Activated naive CD4-positive, alpha-beta T cell treated with anti-CD3 and anti-CD28 coated beads for 36 hours (primary cell): ENCODE measurements around the gene DSCAM. TPM values are rescaled to one million over a fixed set of nuclear protein-coding genes. Genes with fewer than 3 reads are reported as not detected.

ENCODE experiments used
- CTCF ChIA-PET: fragments of 350-600 bp; sonication (Branson Sonifier 250); formaldehyde crosslinking; loops from one replicate; lab custom pipeline; 2021; ENCODE audit warnings: antibody characterized with exemption; lab: Charles Lee
- DNase-seq: peaks from one replicate; pipeline ENCODE4 v3.0.0-alpha.2; 2020
- H3K27ac Mint-ChIP-seq: one replicate; pipeline ENCODE4 v1.8.0; 2021; ENCODE audit warnings: mild to moderate bottlenecking, mixed read lengths
- H3K27me3 Mint-ChIP-seq: one replicate; pipeline ENCODE4 v1.8.0; 2021; ENCODE audit warnings: low read depth, mixed read lengths
- H3K36me3 Mint-ChIP-seq: one replicate; pipeline ENCODE4 v1.8.0; 2021; ENCODE audit warnings: low read depth, mixed read lengths
- H3K4me1 Mint-ChIP-seq: one replicate; pipeline ENCODE4 v1.8.0; 2021; ENCODE audit warnings: low read depth, mixed read lengths
- H3K4me3 Mint-ChIP-seq: one replicate; pipeline ENCODE4 v1.8.0; 2021; ENCODE audit warnings: mild to moderate bottlenecking, moderate library complexity, mixed read lengths
- H3K9me3 Mint-ChIP-seq: one replicate; pipeline ENCODE4 v1.8.0; 2021; ENCODE audit warnings: mixed read lengths
- intact Hi-C: fragments of 100-400 bp; cut with micrococcal nuclease; formaldehyde crosslinking; loops from one replicate; pipeline ENCODE4 v1.15.1; 2023
- total RNA-seq, 2 experiments: library from RNA; stranded (reverse); gene quantifications; one replicate each; pipeline ENCODE4 v1.2.3, GENCODE V29; 2021

DSCAM gene
- total RNA-seq, 2 experiments from 2014 or later = not detected

- intact Hi-C loops = no loop called here
- H3K27ac Mint-ChIP-seq = no peak overlapping the region
- H3K9me3 Mint-ChIP-seq = peaks cover under 1% of the 10 kb centered on the region
- no peak overlapping the region for H3K4me3 Mint-ChIP-seq
- H3K4me1 Mint-ChIP-seq = no peaks in the 10 kb centered on the region
- no peak for DNase-seq
- H3K36me3 Mint-ChIP-seq = no peaks in the 10 kb centered on the region
- H3K27me3 Mint-ChIP-seq = no peaks in the 10 kb centered on the region
- CTCF ChIA-PET = no interaction called here
Measured at GRCh38 chr21:40562242-40563002, 284.5 kb downstream of the DSCAM start.

DNA sequence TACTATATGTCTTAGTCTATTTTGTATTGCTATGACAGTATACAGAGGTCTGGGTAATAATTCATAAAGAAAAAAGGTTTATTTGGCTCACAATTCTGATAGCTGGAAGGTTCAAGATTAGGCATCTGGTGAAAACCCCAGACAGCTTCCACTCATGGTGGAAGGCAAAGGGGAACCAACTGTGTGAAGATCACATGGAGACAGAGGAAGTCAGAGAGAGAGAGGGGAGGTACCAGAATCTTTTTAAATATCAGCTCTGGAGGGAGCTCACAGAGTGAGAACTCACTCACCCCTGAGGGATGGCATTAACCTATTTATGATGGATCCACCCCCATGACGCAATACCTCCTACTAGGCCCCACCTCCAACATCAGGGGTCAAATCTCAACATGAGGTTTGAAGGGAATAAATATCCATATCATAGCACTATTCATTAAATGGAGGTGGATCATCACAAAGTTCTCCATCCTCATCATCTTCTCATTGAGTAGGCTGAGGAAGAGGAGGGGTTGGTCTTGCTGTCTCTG, 290.5 kb downstream of the DSCAM start:
- intact Hi-C loops = no loop called here
- DNase-seq = no peak
- CTCF ChIA-PET = no interaction called here
- Mint-ChIP-seq H3K27ac (no peak overlapping the region), H3K4me3 (no peak overlapping the region), H3K27me3 (peaks cover 2% of the 10 kb centered on the region), H3K9me3 (peaks cover 5% of the 10 kb centered on the region), H3K4me1 (no peaks in the 10 kb centered on the region), H3K36me3 (no peaks in the 10 kb centered on the region)

GRCh38 chr21:40555021-40555528, 291.9 kb downstream of the DSCAM start:
- H3K36me3 Mint-ChIP-seq = no peaks in the 10 kb centered on the region
- peaks cover 2% of the 10 kb centered on the region for H3K27me3 Mint-ChIP-seq
- no peak overlapping the region for H3K27ac Mint-ChIP-seq
- H3K9me3 Mint-ChIP-seq = peaks cover 5% of the 10 kb centered on the region
- DNase-seq = no peak
- H3K4me3 Mint-ChIP-seq = no peak overlapping the region
- H3K4me1 Mint-ChIP-seq = no peaks in the 10 kb centered on the region
- CTCF ChIA-PET = no interaction called here
- intact Hi-C loops = no loop called here

GRCh38 chr21:40553781-40554180, 293.2 kb downstream of the DSCAM start:
- no peaks in the 10 kb centered on the region for H3K4me1 Mint-ChIP-seq
- peaks cover 5% of the 10 kb centered on the region for H3K9me3 Mint-ChIP-seq
- no peaks in the 10 kb centered on the region for H3K36me3 Mint-ChIP-seq
- intact Hi-C loops = no loop called here
- no peak for DNase-seq
- H3K27me3 Mint-ChIP-seq = peaks cover 2% of the 10 kb centered on the region
- CTCF ChIA-PET = no interaction called here
- no peak overlapping the region for H3K4me3 Mint-ChIP-seq
- no peak overlapping the region for H3K27ac Mint-ChIP-seq

DNA sequence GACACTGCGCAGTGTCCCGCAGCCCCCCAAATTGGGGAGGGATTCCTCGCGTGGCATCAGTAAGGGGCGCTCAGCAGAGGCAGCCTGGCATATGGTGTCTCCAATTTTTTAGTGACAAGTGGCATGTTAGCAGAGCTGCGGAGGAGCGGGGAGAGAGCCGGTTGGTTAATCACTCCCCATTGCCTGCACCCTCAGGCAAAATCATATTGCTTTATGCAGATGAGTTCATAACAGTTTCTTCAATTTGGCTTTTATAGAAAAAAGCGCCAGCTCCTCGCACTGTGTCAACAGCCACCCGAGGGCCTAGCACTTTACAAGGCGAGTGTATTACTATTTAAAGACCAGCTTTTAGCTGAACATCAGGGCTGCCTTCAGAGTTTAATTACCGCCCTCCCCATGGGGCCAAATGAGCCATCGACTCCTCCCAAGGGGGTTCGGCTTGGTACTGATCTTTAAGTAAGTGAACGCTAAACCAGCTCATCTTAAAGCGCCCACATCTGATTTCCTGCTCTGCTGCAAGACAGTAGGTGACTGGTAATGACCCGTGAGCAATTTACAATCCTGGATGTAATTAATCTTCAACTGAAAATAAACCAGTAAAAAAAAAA, 298.9 kb downstream of the DSCAM start:
- Mint-ChIP-seq H3K9me3 (peaks cover 4% of the 10 kb centered on the region), H3K4me3 (no peak overlapping the region), H3K4me1 (no peaks in the 10 kb centered on the region), H3K36me3 (peaks cover 1% of the 10 kb centered on the region), H3K27me3 (peaks cover 2% of the 10 kb centered on the region), H3K27ac (no peak overlapping the region)
- DNase-seq = no peak
- CTCF ChIA-PET = no interaction called here
- intact Hi-C loops = no loop called here

GRCh38 chr21:40546647-40547046, 300.3 kb downstream of the DSCAM start:
- H3K27me3 Mint-ChIP-seq = peaks cover under 1% of the 10 kb centered on the region
- intact Hi-C loops = no loop called here

DNA sequence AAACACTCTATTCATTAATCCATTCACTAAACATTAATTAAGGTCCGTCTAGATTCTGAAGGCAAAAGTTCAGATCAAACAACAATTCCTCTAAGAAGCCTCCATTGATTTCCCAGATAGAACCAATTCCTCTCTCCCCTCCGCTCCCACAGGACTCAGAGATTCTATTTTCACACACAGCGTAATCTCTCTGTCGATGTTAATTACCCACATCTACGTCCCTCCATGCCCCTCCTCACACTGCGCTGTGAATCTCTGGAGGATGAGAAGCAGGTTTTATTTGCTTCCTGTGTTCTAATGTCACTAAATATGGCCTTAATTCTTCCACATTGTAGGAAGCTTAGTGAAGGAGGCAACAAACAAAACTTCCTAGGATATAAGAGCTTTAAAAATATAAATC, 306.7 kb downstream of the DSCAM start:
- Mint-ChIP-seq H3K4me3 (no peak overlapping the region), H3K9me3 (peaks cover 4% of the 10 kb centered on the region), H3K27ac (no peak overlapping the region), H3K36me3 (peaks cover 1% of the 10 kb centered on the region), H3K27me3 (peaks cover 10% of the 10 kb centered on the region), H3K4me1 (no peaks in the 10 kb centered on the region)
- intact Hi-C loops = no loop called here
- no peak for DNase-seq
- CTCF ChIA-PET = no interaction called here

More at GRCh38 chr21:40546647-40547046, 300.3 kb downstream of the DSCAM start:
- DNase-seq = no peak
- H3K9me3 Mint-ChIP-seq = peaks cover 4% of the 10 kb centered on the region
- peaks cover 1% of the 10 kb centered on the region for H3K36me3 Mint-ChIP-seq
- no peaks in the 10 kb centered on the region for H3K4me1 Mint-ChIP-seq
- H3K4me3 Mint-ChIP-seq = no peak overlapping the region
- CTCF ChIA-PET = no interaction called here
- H3K27ac Mint-ChIP-seq = no peak overlapping the region

- Mint-ChIP-seq H3K9me3 (peaks cover 4% of the 10 kb centered on the region), H3K27ac (no peak overlapping the region)
Measured at GRCh38 chr21:40534886-40535285, 312.1 kb downstream of the DSCAM start.

GRCh38 chr21:40531431-40532110, 315.4 kb downstream of the DSCAM start:
- no peak overlapping the region for H3K27ac Mint-ChIP-seq
- H3K27me3 Mint-ChIP-seq = peaks cover 3% of the 10 kb centered on the region
- no peaks in the 10 kb centered on the region for H3K4me1 Mint-ChIP-seq
- H3K9me3 Mint-ChIP-seq = peaks cover 16% of the 10 kb centered on the region
- intact Hi-C loops = no loop called here
- DNase-seq = no peak
- CTCF ChIA-PET = no interaction called here
- no peak overlapping the region for H3K4me3 Mint-ChIP-seq
- H3K36me3 Mint-ChIP-seq = no peaks in the 10 kb centered on the region

More at GRCh38 chr21:40534886-40535285, 312.1 kb downstream of the DSCAM start:
- CTCF ChIA-PET = no interaction called here
- Mint-ChIP-seq H3K4me1 (no peaks in the 10 kb centered on the region), H3K36me3 (no peaks in the 10 kb centered on the region), H3K4me3 (no peak overlapping the region), H3K27me3 (peaks cover 6% of the 10 kb centered on the region)
- DNase-seq = no peak
- intact Hi-C loops = no loop called here

DNA sequence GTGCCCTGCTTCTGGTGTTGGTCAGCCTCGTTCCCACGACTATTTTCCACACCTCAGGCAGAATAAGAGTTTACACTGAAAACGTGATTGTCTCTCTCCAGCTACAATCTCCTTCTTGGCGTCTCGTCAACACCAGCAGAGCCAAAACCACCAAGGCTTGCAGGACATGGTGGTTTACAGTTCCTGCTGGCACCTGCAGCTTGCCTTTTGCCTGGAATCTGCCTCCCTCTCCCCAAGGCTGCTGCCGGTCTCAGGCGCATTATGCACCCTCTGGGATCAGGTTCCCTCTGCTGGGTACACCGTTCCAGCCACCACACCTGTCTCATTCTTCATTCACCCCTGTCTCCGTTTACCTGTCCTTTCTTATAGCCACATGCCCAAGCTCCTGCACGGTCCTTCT, 315.9 kb downstream of the DSCAM start:
- no peak overlapping the region for H3K4me3 Mint-ChIP-seq
- H3K27me3 Mint-ChIP-seq = peaks cover 3% of the 10 kb centered on the region
- CTCF ChIA-PET = no interaction called here
- no peak overlapping the region for H3K27ac Mint-ChIP-seq
- no peaks in the 10 kb centered on the region for H3K36me3 Mint-ChIP-seq
- H3K9me3 Mint-ChIP-seq = peaks cover 16% of the 10 kb centered on the region
- no peak for DNase-seq
- intact Hi-C loops = no loop called here
- H3K4me1 Mint-ChIP-seq = no peaks in the 10 kb centered on the region

GRCh38 chr21:40517646-40518045, 329.3 kb downstream of the DSCAM start:
- H3K4me3 Mint-ChIP-seq = no peak overlapping the region
- CTCF ChIA-PET = no interaction called here
- no peaks in the 10 kb centered on the region for H3K36me3 Mint-ChIP-seq
- no peaks in the 10 kb centered on the region for H3K27me3 Mint-ChIP-seq
- no peak for DNase-seq
- H3K9me3 Mint-ChIP-seq = peaks cover 3% of the 10 kb centered on the region
- intact Hi-C loops = no loop called here
- no peaks in the 10 kb centered on the region for H3K4me1 Mint-ChIP-seq
- H3K27ac Mint-ChIP-seq = no peak overlapping the region

DNA sequence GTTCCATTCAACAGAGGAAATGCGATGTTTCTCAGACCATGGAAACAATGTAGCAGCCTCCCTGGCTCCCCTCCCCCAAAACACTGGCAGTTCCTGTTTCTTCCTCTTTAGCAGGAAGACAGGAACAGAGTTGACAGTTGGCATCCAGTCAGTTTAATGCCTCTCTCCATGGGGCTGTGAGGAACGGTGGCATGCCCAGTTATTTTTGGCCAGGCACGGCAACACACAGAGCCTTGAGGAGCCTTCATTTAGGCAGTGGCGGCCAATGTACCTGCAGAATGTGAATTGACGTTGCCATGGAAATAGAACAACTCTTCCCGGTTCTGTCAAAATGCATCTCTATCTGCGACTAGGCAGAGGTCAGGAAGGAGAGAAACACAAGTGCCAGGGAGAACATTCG, 330.6 kb downstream of the DSCAM start:
- Mint-ChIP-seq H3K9me3 (peaks cover 3% of the 10 kb centered on the region), H3K36me3 (no peaks in the 10 kb centered on the region), H3K27me3 (no peaks in the 10 kb centered on the region), H3K27ac (no peak overlapping the region), H3K4me3 (no peak overlapping the region), H3K4me1 (no peaks in the 10 kb centered on the region)
- CTCF ChIA-PET = no interaction called here
- DNase-seq = no peak
- intact Hi-C loops = no loop called here
